HS-5 (cell line): ENCODE measurements around the gene LRRC59.
"Not testable (repeated sequence)": the region's sequence is repeated elsewhere in the genome, so short reads cannot be mapped to it uniquely, and the experiment has no call there.

Experiments used
- DNase-seq: peaks from one replicate; pipeline ENCODE4 v3.0.0-alpha.2; 2012; ENCODE audit warnings: low read depth

The LRRC59 gene

DNA sequence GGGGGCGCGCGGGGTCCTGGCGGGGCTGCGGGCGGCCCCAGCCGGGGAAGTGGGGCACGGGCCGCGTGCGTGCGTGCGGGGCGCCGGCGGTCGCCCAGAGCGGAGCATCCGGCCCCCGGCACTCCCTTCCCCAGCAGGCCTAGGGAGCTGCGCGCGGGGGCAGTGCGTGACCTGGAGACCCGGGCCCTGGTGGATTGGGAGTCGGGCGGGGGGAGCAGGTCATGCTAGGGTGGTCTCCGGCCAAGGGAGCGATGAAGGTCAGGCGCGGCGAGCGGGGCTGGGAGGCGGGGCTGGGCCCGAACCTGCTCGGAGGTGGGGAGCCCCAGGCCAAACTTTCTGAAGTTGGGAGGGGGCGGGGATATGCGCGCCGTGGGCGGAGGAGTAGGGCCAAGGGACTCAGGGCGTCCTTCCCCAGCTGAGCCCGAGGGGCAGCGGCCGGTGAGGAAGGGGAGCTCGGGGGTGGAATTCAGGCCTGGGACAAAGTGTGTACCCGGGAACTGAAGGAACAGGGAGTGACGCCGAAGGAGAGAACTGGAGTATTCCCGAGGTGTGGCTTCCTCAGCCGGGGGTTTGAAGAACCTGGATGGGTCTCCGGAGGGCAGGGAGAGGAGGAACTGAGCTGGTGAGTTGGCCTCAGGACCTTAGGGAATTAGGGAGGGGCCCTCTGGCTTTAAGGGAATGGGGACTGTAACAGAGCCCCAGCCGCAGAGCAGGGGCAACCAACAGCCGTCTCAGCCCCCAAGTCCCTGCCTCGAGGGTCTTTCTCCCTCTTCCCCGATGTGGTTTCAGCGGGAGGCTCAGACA lies 50.8 kb downstream of the LRRC59 start:
- no peak for DNase-seq

DNA sequence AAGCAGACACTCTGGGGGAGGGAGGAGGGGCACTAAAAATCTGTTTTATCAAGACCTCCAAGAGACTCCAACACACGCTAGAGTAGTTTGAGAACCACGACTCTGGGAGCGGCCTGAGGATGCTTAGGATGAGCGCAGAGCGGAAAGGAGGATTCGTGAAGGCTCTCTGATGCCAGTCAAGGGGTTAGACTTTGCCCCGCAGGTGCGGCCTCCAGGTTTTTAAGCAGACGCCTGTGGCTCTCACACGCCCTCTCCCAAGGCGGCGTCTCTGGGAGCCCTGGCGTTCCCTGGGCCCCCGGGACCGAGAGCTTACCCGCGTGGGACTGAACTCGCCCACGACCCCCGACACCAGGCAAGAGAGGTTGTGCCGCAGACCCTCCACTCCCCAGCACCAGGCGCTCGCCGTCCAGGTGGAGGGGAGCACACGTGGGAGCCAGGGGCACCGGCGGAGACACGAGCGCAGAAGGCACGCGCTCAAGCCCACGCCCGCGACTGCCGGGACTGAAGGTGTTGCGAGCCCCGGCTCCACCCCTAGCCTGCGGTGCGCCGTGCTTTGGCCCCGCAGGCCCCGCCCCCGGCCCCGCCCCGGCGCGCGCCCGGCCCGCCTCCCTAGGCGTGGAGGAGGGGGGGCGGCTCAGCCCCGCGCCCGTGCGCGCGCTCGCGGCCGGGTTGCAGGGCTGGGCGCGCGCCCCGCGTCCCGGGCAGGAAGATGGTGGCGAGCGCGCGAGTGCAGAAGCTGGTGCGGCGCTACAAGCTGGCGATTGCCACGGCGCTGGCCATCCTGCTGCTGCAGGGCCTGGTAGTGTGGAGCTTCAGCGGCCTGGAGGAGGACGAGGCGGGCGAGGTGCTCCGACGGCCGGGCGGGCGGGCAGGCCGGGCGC lies 51.7 kb downstream of the LRRC59 start, which contains the start of gene XYLT2:
TSS of gene XYLT2 (plus strand) at position 695 of the 881 bp plus-strand sequence. CDS start at position 710, 15 bp downstream.
- no peak for DNase-seq

DNA sequence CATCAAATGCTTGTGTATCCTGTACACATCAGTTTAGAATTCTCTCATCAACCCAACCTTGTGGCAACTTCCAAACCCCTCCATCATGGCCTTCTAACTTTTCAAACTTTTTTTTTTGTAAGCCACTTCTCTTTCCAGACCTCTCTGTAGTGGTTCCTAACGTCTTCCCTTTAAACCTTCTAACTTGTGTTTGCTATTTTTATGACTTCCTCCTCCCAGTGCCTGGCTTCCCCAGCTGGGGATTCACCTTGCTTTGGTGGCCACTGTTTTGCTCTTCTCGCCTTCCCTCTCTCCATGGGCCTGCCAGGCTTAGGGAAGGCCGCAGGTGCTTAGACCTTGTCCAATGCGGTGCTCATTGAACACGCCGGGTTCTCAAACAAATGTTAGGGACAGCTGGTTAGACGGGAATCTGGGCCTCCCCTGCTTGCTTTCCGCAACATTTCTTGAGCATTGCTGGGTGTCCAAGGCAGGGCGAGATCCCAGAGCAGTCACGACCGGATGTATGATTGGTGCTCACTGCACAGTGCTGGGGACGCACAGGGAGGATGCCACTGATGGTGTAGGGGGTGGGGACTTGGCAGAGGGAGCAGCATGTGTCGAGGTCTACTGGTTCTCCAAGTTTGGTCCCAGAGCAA lies 52.5 kb downstream of the LRRC59 start:
- DNase-seq: no peak

DNA sequence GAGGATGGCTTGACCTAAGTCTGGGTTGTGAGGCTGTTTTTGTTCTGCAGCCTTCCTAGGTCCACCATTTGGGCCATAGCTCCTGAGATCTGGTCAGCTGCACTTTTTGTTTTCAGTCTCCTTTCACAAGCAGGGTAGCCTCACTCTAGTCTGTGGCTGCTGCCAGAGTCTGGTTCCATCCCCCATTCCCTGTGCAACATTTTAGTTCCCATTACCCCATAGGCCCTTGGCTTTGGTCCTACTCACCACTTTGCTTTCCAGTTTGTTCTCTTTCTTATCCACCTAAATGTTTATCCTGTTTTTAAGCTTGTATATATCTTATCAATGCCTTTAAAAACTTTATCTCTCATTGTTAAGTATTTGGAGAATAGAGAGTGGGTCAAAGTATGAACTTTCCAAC lies 57.9 kb downstream of the LRRC59 start:
- DNase-seq: no peak

- DNase-seq: no peak
These were observed 58.7 kb downstream of the LRRC59 start for GRCh38 chr17:50338645-50339044.

GRCh38 chr17:50337956-50338355 lies 59.4 kb downstream of the LRRC59 start:
- DNase-seq: no peak

- not testable (repeated sequence) for DNase-seq
These were observed 63.8 kb downstream of the LRRC59 start for GRCh38 chr17:50333291-50334057.

DNA sequence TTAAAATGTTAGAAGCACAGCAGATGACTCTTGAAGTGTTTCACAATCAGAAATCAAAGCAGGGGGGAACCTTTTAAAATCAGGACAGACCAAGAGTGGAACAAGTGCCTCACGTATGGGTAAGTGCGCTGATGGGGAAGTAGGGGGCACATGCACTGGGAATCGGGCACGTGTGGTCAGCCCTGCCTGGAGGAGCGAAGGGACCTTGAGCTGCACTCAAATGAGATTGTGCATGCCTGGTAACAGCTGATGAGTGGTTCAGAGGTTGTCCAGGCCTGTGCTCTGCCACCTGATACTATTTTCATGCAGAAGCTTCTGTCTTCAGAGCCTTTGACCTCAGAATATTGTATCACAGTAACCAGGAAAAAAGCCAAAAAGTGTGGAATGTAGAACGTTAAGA lies 65.1 kb downstream of the LRRC59 start:
- DNase-seq: no peak
